ENCODE measurements around the gene ZSCAN26. TPM values are rescaled to one million over a fixed set of nuclear protein-coding genes. Genes with fewer than 3 reads are reported as not detected.
A peak's percentile ranks its signal among the peaks of the same experiment; 100 is the strongest.
"Not testable (repeated sequence)": the region's sequence is repeated elsewhere in the genome, so short reads cannot be mapped to it uniquely, and the experiment has no call there.

Gene ZSCAN26
- total and polyA plus RNA-seq, 12 donors, result 7.2 to 27.3 (median 18.3) TPM

- no peak for DNase-seq
- H3K27me3 ChIP-seq, result no peaks in the 10 kb centered on the region
- no peaks in the 10 kb centered on the region for H3K4me1 ChIP-seq (replicated peaks in 1 of 2)
- no peak overlapping the region for H3K27ac ChIP-seq
- no peak overlapping the region for H3K4me3 ChIP-seq
- TF ChIP-seq CTCF (IDR thresholded peaks at IDR 0.05) (no peak), POLR2A (IDR thresholded peaks at IDR 0.05) (no peak)
- intact Hi-C loops (cut with DNase I), result no loop called here
- no peaks in the 10 kb centered on the region for H3K9me3 ChIP-seq (replicated peaks in 1 of 3)
- no peaks in the 10 kb centered on the region for H3K36me3 ChIP-seq (replicated peaks in 1 of 2)
- WGBS, 4 donors, result 83 to 89% (median 86%) methylated on average over 8 to 9 of the region's 9 CpGs
Observed at GRCh38 chr6:28311139-28311823, 44.3 kb downstream of the ZSCAN26 start.

- Histone ChIP-seq H3K27ac (no peak overlapping the region), H3K36me3 (replicated peaks in 1 of 2) (no peaks in the 10 kb centered on the region), H3K4me1 (replicated peaks in 1 of 2) (no peaks in the 10 kb centered on the region), H3K9me3 (replicated peaks in 1 of 3) (no peaks in the 10 kb centered on the region), H3K4me3 (no peak overlapping the region), H3K27me3 (no peaks in the 10 kb centered on the region)
- no peak for TF ChIP-seq CTCF (IDR thresholded peaks at IDR 0.05)
- TF ChIP-seq POLR2A (IDR thresholded peaks at IDR 0.05), result no peak
- 91 to 92% (median 91%) methylated on average over 23 of the region's 23 CpGs for WGBS, 4 donors
- no peak for DNase-seq
- intact Hi-C loops (cut with DNase I), result no loop called here
Observed at GRCh38 chr6:28312939-28313338, 46.0 kb downstream of the ZSCAN26 start.

GRCh38 chr6:28315628-28316027 is 48.7 kb downstream of the ZSCAN26 start:
- Histone ChIP-seq H3K4me1 (replicated peaks in 1 of 2) (no peaks in the 10 kb centered on the region), H3K9me3 (replicated peaks in 1 of 3) (no peaks in the 10 kb centered on the region), H3K36me3 (replicated peaks in 1 of 2) (no peaks in the 10 kb centered on the region), H3K27me3 (no peaks in the 10 kb centered on the region), H3K27ac (no peak overlapping the region), H3K4me3 (no peak overlapping the region)
- TF ChIP-seq POLR2A (IDR thresholded peaks at IDR 0.05), result no peak
- TF ChIP-seq CTCF (IDR thresholded peaks at IDR 0.05), result no peak
- intact Hi-C loops (cut with DNase I), result no loop called here
- 53 to 68% (median 60%) methylated on average over 3 of the region's 3 CpGs for WGBS, 4 donors
- DNase-seq, result peak in 6 of 7 donors; percentile 32 to 63 (median 40)

- H3K36me3 ChIP-seq (replicated peaks in 1 of 2); H3K27ac ChIP-seq; H3K4me1 ChIP-seq (replicated peaks in 1 of 2); DNase-seq; H3K4me3 ChIP-seq; H3K9me3 ChIP-seq (replicated peaks in 1 of 3); intact Hi-C loops (cut with DNase I); H3K27me3 ChIP-seq: not testable (repeated sequence)
- WGBS, 4 donors, result 87 to 92% (median 89%) methylated on average over 8 of the region's 8 CpGs
Observed at GRCh38 chr6:28317866-28318265, 50.9 kb downstream of the ZSCAN26 start.

GRCh38 chr6:28322661-28323060 is 55.7 kb downstream of the ZSCAN26 start:
- H3K27me3 ChIP-seq, result no peaks in the 10 kb centered on the region
- DNase-seq, result no peak
- H3K27ac ChIP-seq, result no peak overlapping the region
- TF ChIP-seq CTCF (IDR thresholded peaks at IDR 0.05) (no peak), POLR2A (IDR thresholded peaks at IDR 0.05) (no peak)
- WGBS, 4 donors, result 89 to 100% (median 96%) methylated on average over 3 of the region's 3 CpGs
- intact Hi-C loops (cut with DNase I), result no loop called here
- H3K9me3 ChIP-seq (replicated peaks in 1 of 3), result peaks cover 0 to 25% (median 0%) of the 10 kb centered on the region in 3 donors
- peaks cover 0 to 12% of the 10 kb centered on the region in 2 donors for H3K36me3 ChIP-seq (replicated peaks in 1 of 2)
- no peak overlapping the region for H3K4me3 ChIP-seq
- no peaks in the 10 kb centered on the region for H3K4me1 ChIP-seq (replicated peaks in 1 of 2)
